ENCODE data around the gene RALGPS1. TPM values are rescaled to one million over a fixed set of nuclear protein-coding genes. Genes with fewer than 3 reads are reported as not detected.

The RALGPS1 gene
- total and polyA plus RNA-seq, 2 of the 13 experiments (the other 11 are each of a cell fraction or from before 2014, with no cell fraction given): 3.7 to 6.5 TPM

DNA sequence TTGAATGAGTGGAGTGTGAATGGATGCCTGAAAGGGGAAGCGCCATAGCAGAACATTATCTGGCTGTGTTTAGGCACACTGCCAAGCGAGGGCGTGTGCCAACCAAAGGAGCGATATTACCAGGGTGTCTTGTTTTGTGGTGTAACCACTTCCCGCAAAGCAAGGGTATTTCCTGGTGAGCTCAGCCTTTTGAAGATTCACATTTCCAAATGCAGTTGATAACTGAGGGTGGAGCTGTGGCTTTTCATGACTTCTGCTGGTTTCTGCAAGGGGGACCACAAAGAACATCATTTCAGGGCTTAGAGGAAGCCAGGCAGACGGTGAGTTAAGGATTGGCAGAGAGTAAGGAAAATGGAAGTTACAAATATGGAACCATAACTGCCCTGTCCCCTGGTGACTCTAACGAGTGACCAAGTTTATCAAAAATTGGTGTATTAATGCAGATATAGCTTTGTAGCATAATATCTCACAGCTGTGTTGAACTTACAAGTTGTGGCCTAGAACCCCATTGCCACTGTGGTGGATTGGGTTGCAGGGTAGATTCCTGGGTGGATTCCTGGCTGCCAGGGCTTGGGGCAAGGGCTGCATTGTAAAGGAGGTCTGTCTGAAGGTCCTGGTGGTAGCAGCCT, 71.4 kb downstream of the RALGPS1 start:
- intact Hi-C loops (cut with micrococcal nuclease; ENCODE audit: unreplicated experiment): no loop called here
- H2AFZ ChIP-seq (ENCODE audit: low read length): no peak overlapping the region
- FAIRE-seq: no peak

DNA sequence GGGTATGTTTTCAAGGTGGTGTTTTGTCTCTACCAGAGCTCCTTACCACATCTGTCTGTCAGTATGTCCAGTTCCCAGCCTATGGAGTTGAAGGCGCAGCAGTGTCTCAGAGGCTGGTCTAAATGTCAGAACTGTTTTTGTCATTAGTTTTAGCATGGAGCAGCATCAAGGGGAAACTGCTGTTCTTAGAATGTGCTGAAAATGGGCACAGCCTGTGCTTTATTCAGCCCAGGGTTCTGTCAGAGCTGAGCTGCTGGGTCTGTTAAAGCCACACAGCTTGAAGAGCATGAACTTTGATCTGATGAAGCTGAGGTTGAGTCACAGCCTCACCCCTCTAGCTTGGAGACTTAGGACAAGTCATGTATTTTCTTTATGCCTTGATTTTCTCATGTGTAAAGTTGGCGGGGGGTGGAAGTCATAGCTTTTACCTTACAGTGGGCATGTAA, 71.9 kb downstream of the RALGPS1 start:
- FAIRE-seq (peak; percentile 48), DNase-seq (ENCODE audit: low spot score) (peak; percentile 46), ATAC-seq (peak; percentile 87)
- Histone ChIP-seq H4K20me1 (ENCODE audit: insufficient read depth, low read length) (no peaks in the 10 kb centered on the region), H3K9me3 (ENCODE audit: low read length) (no peaks in the 10 kb centered on the region; the same call in 1 of the 2 replicates), H3K4me3 (replicated peaks in 1 of 3; ENCODE audit: insufficient read depth in 1 of 3, low read depth in 2 of 3, low read length in 3 of 3) (no peak overlapping the region), H3K36me3 (replicated peaks in 1 of 2; ENCODE audit: control insufficient read depth in 1 of 2, insufficient read depth in 2 of 2, low read length in 2 of 2) (no peaks in the 10 kb centered on the region), H3K4me2 (ENCODE audit: low read depth, low read length) (no peak overlapping the region), H2AFZ (ENCODE audit: low read length) (no peak overlapping the region), H3K27ac (ENCODE audit: extremely low read length, insufficient read depth, low read length) (no peak overlapping the region), H3K4me1 (ENCODE audit: insufficient read depth, low read length) (peaks cover 15% of the 10 kb centered on the region), H3K27me3 (ENCODE audit: control insufficient read depth in 1 of 2, insufficient read depth in 2 of 2, low read length in 2 of 2) (no peaks in the 10 kb centered on the region), H3K79me2 (ENCODE audit: insufficient read depth, low read length) (no peaks in the 10 kb centered on the region), H3K9ac (ENCODE audit: insufficient read depth, low read depth, low read length) (no peak overlapping the region)
- CTCF ChIA-PET (ENCODE audit: low intra/inter-chr PET ratio, low total read pairs): no interaction called here
- intact Hi-C loops (cut with micrococcal nuclease; ENCODE audit: unreplicated experiment): no loop called here
- in situ Hi-C loops (cut with HindIII; ENCODE audit: extremely low pct_ligation_motif_present, low pct_unique_long_range_greater_than_20kb): no loop called here
- no TSS peak for BruUV-seq (replicated peaks)
- 63% methylated on average over 2 of the region's 2 CpGs for WGBS (ENCODE audit: low lambda C conversion rate)
- POLR2A ChIA-PET: no interaction called here
- no peak for TF ChIP-seq EP300 (IDR thresholded peaks at IDR 0.05; ENCODE audit: low read depth in 2 of 2, low read length in 2 of 2)
- TF ChIP-seq EP300 (CRISPR knock-in tag; IDR thresholded peaks at IDR 0.05; ENCODE audit: borderline replicate concordance): no peak
- TF ChIP-seq GPN1 (CRISPR knock-in tag; IDR thresholded peaks at IDR 0.05; ENCODE audit: borderline replicate concordance): no peak
- TF ChIP-seq, protein P1, sequence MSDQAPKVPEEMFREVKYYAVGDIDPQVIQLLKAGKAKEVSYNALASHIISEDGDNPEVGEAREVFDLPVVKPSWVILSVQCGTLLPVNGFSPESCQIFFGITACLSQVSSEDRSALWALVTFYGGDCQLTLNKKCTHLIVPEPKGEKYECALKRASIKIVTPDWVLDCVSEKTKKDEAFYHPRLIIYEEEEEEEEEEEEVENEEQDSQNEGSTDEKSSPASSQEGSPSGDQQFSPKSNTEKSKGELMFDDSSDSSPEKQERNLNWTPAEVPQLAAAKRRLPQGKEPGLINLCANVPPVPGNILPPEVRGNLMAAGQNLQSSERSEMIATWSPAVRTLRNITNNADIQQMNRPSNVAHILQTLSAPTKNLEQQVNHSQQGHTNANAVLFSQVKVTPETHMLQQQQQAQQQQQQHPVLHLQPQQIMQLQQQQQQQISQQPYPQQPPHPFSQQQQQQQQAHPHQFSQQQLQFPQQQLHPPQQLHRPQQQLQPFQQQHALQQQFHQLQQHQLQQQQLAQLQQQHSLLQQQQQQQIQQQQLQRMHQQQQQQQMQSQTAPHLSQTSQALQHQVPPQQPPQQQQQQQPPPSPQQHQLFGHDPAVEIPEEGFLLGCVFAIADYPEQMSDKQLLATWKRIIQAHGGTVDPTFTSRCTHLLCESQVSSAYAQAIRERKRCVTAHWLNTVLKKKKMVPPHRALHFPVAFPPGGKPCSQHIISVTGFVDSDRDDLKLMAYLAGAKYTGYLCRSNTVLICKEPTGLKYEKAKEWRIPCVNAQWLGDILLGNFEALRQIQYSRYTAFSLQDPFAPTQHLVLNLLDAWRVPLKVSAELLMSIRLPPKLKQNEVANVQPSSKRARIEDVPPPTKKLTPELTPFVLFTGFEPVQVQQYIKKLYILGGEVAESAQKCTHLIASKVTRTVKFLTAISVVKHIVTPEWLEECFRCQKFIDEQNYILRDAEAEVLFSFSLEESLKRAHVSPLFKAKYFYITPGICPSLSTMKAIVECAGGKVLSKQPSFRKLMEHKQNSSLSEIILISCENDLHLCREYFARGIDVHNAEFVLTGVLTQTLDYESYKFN (CRISPR knock-in tag; conservative IDR thresholded peaks at IDR 0.05): 0 out of 2 replicates have a peak, but pooled peaks have one; percentile 19
- no peak for TF ChIP-seq MIER3 (CRISPR knock-in tag; IDR thresholded peaks at IDR 0.05; ENCODE audit: borderline replicate concordance)
- TF ChIP-seq PHF5A (CRISPR knock-in tag; IDR thresholded peaks at IDR 0.05; ENCODE audit: low read depth, unreplicated experiment): no peak
- TF ChIP-seq RXRA (CRISPR knock-in tag; IDR thresholded peaks at IDR 0.05): no peak
- TF ChIP-seq RFX5 (IDR thresholded peaks at IDR 0.05; ENCODE audit: low read depth, low read length): no peak
- TF ChIP-seq ZNF564 (CRISPR knock-in tag; IDR thresholded peaks at IDR 0.05): no peak

More for the DNA sequence above, 71.4 kb downstream of the RALGPS1 start:
- Histone ChIP-seq H3K9me3 (ENCODE audit: low read length) (no peaks in the 10 kb centered on the region), H3K79me2 (ENCODE audit: insufficient read depth, low read length) (no peaks in the 10 kb centered on the region), H3K4me2 (ENCODE audit: low read depth, low read length) (no peak overlapping the region), H3K36me3 (replicated peaks in 1 of 2; ENCODE audit: control insufficient read depth in 1 of 2, insufficient read depth in 2 of 2, low read length in 2 of 2) (no peaks in the 10 kb centered on the region), H3K9ac (ENCODE audit: insufficient read depth, low read depth, low read length) (no peak overlapping the region), H4K20me1 (ENCODE audit: insufficient read depth, low read length) (no peaks in the 10 kb centered on the region), H3K4me3 (replicated peaks in 1 of 3; ENCODE audit: insufficient read depth in 1 of 3, low read depth in 2 of 3, low read length in 3 of 3) (no peak overlapping the region), H3K27ac (ENCODE audit: extremely low read length, insufficient read depth, low read length) (no peak overlapping the region), H3K27me3 (ENCODE audit: control insufficient read depth in 1 of 2, insufficient read depth in 2 of 2, low read length in 2 of 2) (no peaks in the 10 kb centered on the region), H3K4me1 (ENCODE audit: insufficient read depth, low read length) (peaks cover 15% of the 10 kb centered on the region)
- ChIA-PET CTCF (ENCODE audit: low intra/inter-chr PET ratio, low total read pairs) (no interaction called here), POLR2A (no interaction called here)
- in situ Hi-C loops (cut with HindIII; ENCODE audit: extremely low pct_ligation_motif_present, low pct_unique_long_range_greater_than_20kb): no loop called here
- ATAC-seq (no peak; the same call in 2 of the 3 replicates), DNase-seq (ENCODE audit: low spot score) (peak; percentile 5)
- BruUV-seq (replicated peaks): no TSS peak
- TF ChIP-seq ZNF441 (CRISPR knock-in tag; IDR thresholded peaks at IDR 0.05; ENCODE audit: borderline replicate concordance): no peak
- no peak for TF ChIP-seq KDM2A (CRISPR knock-in tag; IDR thresholded peaks at IDR 0.05; ENCODE audit: borderline replicate concordance, low read depth)
- no peak for TF ChIP-seq ZNF253 (CRISPR knock-in tag; IDR thresholded peaks at IDR 0.05; ENCODE audit: borderline replicate concordance)
- no peak for TF ChIP-seq ZNF20 (CRISPR knock-in tag; IDR thresholded peaks at IDR 0.05)
- TF ChIP-seq, protein P2, sequence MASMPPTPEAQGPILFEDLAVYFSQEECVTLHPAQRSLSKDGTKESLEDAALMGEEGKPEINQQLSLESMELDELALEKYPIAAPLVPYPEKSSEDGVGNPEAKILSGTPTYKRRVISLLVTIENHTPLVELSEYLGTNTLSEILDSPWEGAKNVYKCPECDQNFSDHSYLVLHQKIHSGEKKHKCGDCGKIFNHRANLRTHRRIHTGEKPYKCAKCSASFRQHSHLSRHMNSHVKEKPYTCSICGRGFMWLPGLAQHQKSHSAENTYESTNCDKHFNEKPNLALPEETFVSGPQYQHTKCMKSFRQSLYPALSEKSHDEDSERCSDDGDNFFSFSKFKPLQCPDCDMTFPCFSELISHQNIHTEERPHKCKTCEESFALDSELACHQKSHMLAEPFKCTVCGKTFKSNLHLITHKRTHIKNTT (CRISPR knock-in tag; IDR thresholded peaks at IDR 0.05): no peak
- WGBS (ENCODE audit: low lambda C conversion rate): 75% methylated on average over 7 of the region's 7 CpGs

All from HepG2 (cell line).